ENCODE data around the gene FASTKD1.
"Not testable (repeated sequence)": the region's sequence is repeated elsewhere in the genome, so short reads cannot be mapped to it uniquely, and the experiment has no call there.

Gene FASTKD1, protein sequence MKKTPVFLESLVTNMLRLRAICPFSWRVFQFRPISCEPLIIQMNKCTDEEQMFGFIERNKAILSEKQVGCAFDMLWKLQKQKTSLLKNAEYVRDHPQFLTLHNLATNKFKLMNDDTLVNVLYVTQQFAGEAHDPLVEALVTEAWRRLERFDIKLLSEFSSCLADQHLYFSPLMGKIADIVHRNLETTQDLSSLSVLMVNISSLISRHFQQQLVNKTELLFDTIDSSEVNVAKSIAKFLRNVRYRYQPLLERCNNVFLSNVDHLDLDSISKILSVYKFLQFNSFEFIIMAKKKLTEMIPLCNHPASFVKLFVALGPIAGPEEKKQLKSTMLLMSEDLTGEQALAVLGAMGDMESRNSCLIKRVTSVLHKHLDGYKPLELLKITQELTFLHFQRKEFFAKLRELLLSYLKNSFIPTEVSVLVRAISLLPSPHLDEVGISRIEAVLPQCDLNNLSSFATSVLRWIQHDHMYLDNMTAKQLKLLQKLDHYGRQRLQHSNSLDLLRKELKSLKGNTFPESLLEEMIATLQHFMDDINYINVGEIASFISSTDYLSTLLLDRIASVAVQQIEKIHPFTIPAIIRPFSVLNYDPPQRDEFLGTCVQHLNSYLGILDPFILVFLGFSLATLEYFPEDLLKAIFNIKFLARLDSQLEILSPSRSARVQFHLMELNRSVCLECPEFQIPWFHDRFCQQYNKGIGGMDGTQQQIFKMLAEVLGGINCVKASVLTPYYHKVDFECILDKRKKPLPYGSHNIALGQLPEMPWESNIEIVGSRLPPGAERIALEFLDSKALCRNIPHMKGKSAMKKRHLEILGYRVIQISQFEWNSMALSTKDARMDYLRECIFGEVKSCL

GRCh38 chr2:169573160-169573973 lies at the start of gene FASTKD1:
FASTKD1 (minus strand) TSS chr2:169573865; CDS start chr2:169572029, 1,836 bp downstream.
- peak; percentile 69 to 85 for DNase-seq (ENCODE audit: low read depth in 1 of 2, low spot score in 1 of 2)

- no peak for DNase-seq (ENCODE audit: low read depth in 1 of 2, low spot score in 1 of 2)
Observed at GRCh38 chr2:169623235-169623634, 49.6 kb upstream of the FASTKD1 start.

GRCh38 chr2:169620509-169620908 lies 46.8 kb upstream of the FASTKD1 start:
- no peak for DNase-seq (ENCODE audit: low read depth in 1 of 2, low spot score in 1 of 2)

- no peak for DNase-seq (ENCODE audit: low read depth in 1 of 2, low spot score in 1 of 2)
Observed at GRCh38 chr2:169619946-169620345, 46.3 kb upstream of the FASTKD1 start.

GRCh38 chr2:169615982-169616381 lies 42.3 kb upstream of the FASTKD1 start:
- not testable (repeated sequence) for DNase-seq (ENCODE audit: low read depth in 1 of 2, low spot score in 1 of 2)

DNA sequence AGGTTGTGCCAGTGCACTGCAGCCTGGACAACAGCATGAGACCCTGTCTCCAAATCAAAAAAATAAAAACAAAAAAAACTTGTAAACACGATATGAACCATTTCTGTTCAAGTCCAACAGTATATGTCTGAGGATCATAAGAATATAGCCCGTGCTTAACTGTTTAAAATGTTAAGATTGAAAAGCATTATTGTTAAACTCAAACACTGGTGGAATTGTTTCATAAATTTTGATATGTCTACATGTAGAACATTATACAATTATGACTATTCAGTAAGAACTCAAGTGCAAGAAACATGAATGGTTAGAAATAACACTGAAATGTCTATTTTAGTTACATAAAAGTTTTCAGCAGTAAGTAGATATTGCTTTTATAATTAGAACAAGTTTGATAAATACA lies 40.2 kb upstream of the FASTKD1 start:
- no peak for DNase-seq (ENCODE audit: low read depth in 1 of 2, low spot score in 1 of 2)

DNA sequence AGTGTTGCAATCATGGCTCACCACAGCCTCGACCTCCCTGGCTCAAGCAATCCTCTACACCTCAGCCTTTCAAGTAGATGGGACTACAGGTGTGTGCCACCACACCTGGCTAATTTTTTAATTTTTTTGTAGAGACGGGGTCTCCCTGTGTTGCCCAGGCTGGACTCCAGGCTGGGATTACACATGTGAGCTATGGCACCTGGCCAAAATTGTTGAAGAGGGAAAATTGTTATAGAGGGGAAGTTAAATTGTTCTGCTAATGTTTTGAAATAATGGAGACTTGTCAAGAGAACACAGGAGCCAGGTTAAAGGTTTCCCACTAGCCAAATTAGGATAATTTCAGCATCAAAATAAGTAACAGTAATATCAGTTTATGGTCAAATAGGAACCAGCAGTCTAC lies 35.6 kb upstream of the FASTKD1 start:
- no peak for DNase-seq (ENCODE audit: low read depth in 1 of 2, low spot score in 1 of 2)

DNA sequence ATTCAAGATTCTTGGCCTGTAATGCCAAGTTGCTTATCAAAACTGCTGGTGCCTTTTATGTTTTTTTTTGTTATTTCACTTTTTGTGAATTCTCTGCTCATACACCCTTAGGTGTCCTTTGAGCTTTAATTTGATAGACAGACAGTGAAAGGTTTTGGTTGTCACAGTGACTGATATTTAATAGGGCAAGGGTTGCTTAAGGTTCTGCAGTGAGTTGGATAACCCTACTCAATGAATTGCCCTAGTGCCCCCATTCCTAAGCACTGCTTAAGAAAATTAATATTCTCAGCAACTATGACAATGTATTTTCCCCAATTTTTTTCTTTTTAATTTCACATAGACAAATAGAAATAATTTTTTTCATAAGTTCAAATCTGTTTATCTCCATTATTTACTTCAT lies 25.9 kb upstream of the FASTKD1 start:
- no peak for DNase-seq (ENCODE audit: low read depth in 1 of 2, low spot score in 1 of 2)

DNA sequence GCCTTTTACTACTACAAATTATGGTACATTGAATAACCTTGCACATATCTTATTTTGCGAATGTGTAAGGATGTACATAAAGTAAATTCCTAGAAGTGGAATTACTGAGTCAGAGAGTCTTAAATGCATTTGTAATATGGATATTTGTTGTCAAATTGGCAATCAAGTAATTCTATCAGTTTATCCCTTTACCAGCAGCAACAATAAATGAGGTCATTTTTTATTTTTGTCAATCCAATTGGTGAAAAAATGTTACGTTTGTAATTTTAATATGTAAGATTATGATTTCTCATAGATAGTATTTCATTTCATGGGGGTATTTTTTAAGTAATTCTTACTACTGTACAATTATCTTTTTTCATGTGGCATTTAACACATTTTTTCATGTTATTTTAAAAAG lies 25.3 kb upstream of the FASTKD1 start:
- DNase-seq (ENCODE audit: low read depth in 1 of 2, low spot score in 1 of 2), result no peak

DNA sequence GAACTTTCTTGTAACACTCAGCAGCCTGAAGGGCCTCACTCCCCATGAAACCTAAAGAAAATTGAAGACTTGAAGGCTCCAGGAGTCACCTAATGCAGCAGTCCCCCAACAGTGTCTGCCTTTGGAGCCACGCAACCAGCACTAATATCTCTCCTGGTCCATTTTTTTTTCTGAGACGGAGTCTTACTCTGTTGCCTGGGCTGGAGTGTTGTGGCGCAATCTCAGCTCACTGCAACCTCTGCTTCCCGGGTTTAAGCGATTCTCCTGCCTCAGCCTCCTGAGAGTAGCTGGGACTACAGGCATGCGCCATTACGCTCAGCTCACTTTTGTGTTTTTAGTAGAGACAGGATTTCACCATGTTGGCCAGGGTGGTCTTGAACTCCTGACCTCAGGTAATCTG lies 22.9 kb upstream of the FASTKD1 start:
- not testable (repeated sequence) for DNase-seq (ENCODE audit: low read depth in 1 of 2, low spot score in 1 of 2)

GRCh38 chr2:169590804-169591203 lies 17.1 kb upstream of the FASTKD1 start:
- no peak for DNase-seq (ENCODE audit: low read depth in 1 of 2, low spot score in 1 of 2)

GRCh38 chr2:169585673-169586072 lies 12.0 kb upstream of the FASTKD1 start:
- DNase-seq (ENCODE audit: low read depth in 1 of 2, low spot score in 1 of 2), result no peak

GRCh38 chr2:169584005-169584877 lies 10.6 kb upstream of the FASTKD1 start, which contains the start of gene PPIG:
PPIG (plus strand) TSS chr2:169584351; CDS start chr2:169604042, 19,691 bp downstream.
- peak; percentile 67 to 79 for DNase-seq (ENCODE audit: low read depth in 1 of 2, low spot score in 1 of 2)

- no peak for DNase-seq (ENCODE audit: low read depth in 1 of 2, low spot score in 1 of 2)
Observed at GRCh38 chr2:169583518-169583917, 9.9 kb upstream of the FASTKD1 start.

DNA sequence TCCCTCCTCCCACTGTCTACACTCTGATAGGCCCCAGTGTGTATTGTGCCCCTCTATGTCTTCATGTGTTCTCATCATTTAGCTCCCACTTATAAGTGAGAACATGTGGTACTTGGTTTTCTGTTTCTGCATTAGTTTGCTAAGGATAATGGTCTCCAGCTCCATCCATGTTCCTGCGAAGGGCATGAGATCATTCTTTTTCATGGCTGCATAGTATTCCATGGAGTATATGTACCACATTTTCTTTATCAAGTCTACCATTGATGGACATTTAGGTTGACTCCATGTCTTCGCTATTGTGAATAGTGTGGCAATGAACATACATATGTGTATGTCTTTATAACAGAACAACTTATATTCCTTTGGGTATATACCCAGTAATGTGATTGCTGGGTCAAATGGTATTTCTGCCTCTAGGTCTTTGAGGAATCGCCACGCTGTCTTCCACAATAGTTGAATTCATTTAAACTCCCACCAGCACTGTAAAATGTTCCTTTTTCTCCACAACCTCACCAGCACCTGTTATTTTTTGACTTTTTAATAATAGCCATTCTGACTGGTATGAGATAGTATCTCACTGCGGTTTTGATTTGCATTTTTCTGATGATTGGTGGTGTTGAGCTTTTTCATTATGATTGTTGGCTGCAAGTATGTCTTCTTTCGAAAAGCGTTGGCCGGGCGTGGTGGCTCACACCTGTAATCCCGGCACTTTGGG lies 9.0 kb upstream of the FASTKD1 start:
- not testable (repeated sequence) for DNase-seq (ENCODE audit: low read depth in 1 of 2, low spot score in 1 of 2)

DNA sequence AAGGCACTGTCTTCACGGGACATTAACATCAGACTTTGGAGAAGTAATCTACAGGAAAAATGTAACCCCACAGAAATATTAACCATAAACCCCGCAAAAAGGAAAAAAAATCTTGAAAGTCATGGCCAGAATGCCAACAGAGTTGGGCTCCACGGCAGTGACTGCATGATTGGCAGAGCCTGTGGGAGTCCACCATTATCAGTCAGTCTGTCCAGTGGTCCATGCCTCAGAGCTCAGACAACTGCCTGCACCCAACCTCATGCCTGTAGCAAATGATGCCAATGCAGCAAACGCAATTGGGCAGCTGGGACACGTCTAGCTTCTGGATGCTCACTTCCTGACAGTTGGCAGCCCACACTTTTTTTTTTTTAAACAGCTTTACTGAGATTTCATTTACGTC lies 5.4 kb upstream of the FASTKD1 start:
- no peak for DNase-seq (ENCODE audit: low read depth in 1 of 2, low spot score in 1 of 2)

DNA sequence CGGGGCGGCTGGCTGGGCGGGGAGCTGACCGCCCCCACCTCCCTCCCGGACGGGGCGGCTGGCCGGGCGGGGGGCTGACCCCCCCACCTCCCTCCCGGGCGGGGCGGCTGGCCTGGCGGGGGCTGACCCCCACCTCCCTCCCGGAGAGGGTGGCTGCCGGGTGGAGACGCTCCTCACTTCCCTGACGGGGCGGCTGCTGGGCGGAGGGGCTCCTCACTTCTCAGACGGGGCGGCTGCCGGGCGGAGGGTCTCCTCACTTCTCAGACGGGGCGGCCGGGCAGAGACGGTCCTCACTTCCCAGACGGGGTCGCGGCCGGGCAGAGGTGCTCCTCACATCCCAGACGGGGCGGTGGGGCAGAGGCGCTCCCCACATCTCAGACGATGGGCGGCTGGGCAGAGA lies 1.6 kb upstream of the FASTKD1 start:
- DNase-seq (ENCODE audit: low read depth in 1 of 2, low spot score in 1 of 2), result not testable (repeated sequence)

GRCh38 chr2:169574539-169574938 lies 874 bp upstream of the FASTKD1 start:
- not testable (repeated sequence) for DNase-seq (ENCODE audit: low read depth in 1 of 2, low spot score in 1 of 2)

GRCh38 chr2:169573974-169574299 lies 272 bp upstream of the FASTKD1 start:
- DNase-seq (ENCODE audit: low read depth in 1 of 2, low spot score in 1 of 2), result no peak

GRCh38 chr2:169572821-169573159 lies 875 bp downstream of the FASTKD1 start:
- DNase-seq (ENCODE audit: low read depth in 1 of 2, low spot score in 1 of 2), result no peak
